Measurements from ENCODE around the gene GMEB2. TPM values are rescaled to one million over a fixed set of nuclear protein-coding genes. Genes with fewer than 3 reads are reported as not detected.

GMEB2 gene
- 6.6 and 12.1 TPM in 2 replicates for total RNA-seq

GRCh38 chr20:63626424-63627128 lies at the start of gene GMEB2:
Gene GMEB2, minus strand, starts transcription at chr20:63627101. Its CDS starts 7,704 bp downstream, at chr20:63619397.

GRCh38 chr20:63657937-63658748 lies 31.2 kb upstream of the GMEB2 start, which contains the start of gene RTEL1:
Gene RTEL1, plus strand, starts transcription at chr20:63658312. Its CDS starts 1,091 bp downstream, at chr20:63659403.

GRCh38 chr20:63653041-63653973 lies 26.4 kb upstream of the GMEB2 start, which contains the start of gene STMN3:
Gene STMN3, minus strand, starts transcription at chr20:63653424. Its CDS starts 79 bp downstream, at chr20:63653345.

DNA sequence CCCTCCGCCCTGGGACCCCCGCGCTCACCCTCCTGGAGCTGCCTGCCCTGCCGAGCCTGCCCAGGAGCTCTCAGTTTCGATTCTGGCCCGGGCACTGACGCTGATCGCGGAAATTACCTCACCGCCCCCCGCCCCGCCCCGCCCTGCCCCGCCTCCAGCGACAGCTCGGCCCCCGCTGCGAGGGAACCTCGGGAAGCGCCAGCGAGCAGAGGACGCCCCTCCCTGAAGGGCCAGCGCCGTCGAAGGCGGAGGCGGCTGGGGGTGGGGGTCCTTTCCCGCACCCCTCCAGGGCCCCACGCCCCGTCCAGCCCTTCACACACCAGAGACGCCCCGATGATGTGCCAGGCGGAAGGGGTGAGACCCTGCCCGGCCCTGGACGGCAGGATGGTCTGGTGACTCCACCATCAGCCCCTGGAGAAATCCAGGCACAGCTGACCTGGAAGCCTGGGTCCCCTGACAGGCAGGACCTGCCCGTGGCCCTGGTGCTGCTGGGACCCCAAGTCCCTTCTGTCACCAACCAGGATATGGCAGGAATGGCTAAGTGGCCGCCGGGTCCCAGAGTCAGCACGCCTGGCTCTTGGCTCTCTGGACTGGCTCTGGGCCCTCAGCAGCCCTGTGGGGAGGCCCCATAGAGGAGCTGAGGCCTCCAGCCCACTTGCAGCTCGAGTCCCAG lies 52.6 kb downstream of the GMEB2 start, which contains the start of gene HELZ2:
Gene HELZ2 (minus strand): TSS at position 84 of the 673 bp plus-strand sequence. CDS start 1,854 bp downstream, outside the sequence.

GRCh38 chr20:63553933-63554290 lies 73.0 kb downstream of the GMEB2 start, which contains the start of gene FNDC11:
Gene FNDC11, plus strand, starts transcription at chr20:63554159. Its CDS starts 1,505 bp downstream, at chr20:63555664.

GRCh38 chr20:63547725-63548480 lies 79.0 kb downstream of the GMEB2 start, which contains the start of gene SRMS:
Gene SRMS, minus strand, starts transcription at chr20:63547749. Its CDS starts 286 bp downstream, at chr20:63547463.

Other genes with a start within 250 kb of the GMEB2 start
- not detected in 2 replicates for gene KCNQ2, start 154.4 kb downstream of the GMEB2 start, total RNA-seq
- gene EEF1A2, start 128.0 kb downstream of the GMEB2 start, total RNA-seq, result not detected in 2 replicates
- gene PPDPF, start 106.3 kb downstream of the GMEB2 start, total RNA-seq, result 58.6 and 66.9 TPM in 2 replicates
- gene PTK6, start 89.7 kb downstream of the GMEB2 start, total RNA-seq, result under 0.01 TPM in 1 of 2 replicates, not detected in the other
- not detected in 2 replicates for gene SRMS, start 79.4 kb downstream of the GMEB2 start, total RNA-seq
- gene FNDC11, start 72.9 kb downstream of the GMEB2 start, total RNA-seq, result 0.20 and 0.37 TPM in 2 replicates
- gene HELZ2, start 52.9 kb downstream of the GMEB2 start, total RNA-seq, result 21.3 and 35.6 TPM in 2 replicates
- 8.8 and 15.1 TPM in 2 replicates for gene STMN3, start 26.3 kb upstream of the GMEB2 start, total RNA-seq
- gene RTEL1, start 31.2 kb upstream of the GMEB2 start, total RNA-seq, result 11.8 and 18.2 TPM in 2 replicates
- gene TNFRSF6B, start 69.6 kb upstream of the GMEB2 start, total RNA-seq, result 8.2 and 10.7 TPM in 2 replicates
- 23.5 and 29.7 TPM in 2 replicates for gene ARFRP1, start 80.9 kb upstream of the GMEB2 start, total RNA-seq
- 15.1 and 19.4 TPM in 2 replicates for gene ZGPAT, start 80.9 kb upstream of the GMEB2 start, total RNA-seq
- gene LIME1, start 109.6 kb upstream of the GMEB2 start, total RNA-seq, result 2.2 and 2.9 TPM in 2 replicates
- gene SLC2A4RG, start 112.7 kb upstream of the GMEB2 start, total RNA-seq, result 22.0 and 34.0 TPM in 2 replicates
- under 0.01 and 0.98 TPM in 2 replicates for gene ZBTB46, start 204.2 kb upstream of the GMEB2 start, total RNA-seq
- gene ABHD16B, start 234.4 kb upstream of the GMEB2 start, total RNA-seq, result not detected in 2 replicates
- gene TPD52L2, start 238.2 kb upstream of the GMEB2 start, total RNA-seq, result 98.8 and 103 TPM in 2 replicates